SKM-1 (cell line): ENCODE measurements around the gene TPCN1.

Experiments used
- DNase-seq: peaks from one replicate; lab custom pipeline; 2025; ENCODE audit not compliant: unreplicated experiment; lab: John Stamatoyannopoulos, UW

TPCN1 gene

GRCh38 chr12:113257564-113257963 lies 36.3 kb downstream of the TPCN1 start:
- DNase-seq, result no peak

- DNase-seq, result no peak
Measured at GRCh38 chr12:113260127-113260526, 38.9 kb downstream of the TPCN1 start.

GRCh38 chr12:113260636-113261300 lies 39.5 kb downstream of the TPCN1 start:
- no peak for DNase-seq

- DNase-seq, result peak; percentile 34
Measured at GRCh38 chr12:113261847-113262470, 40.7 kb downstream of the TPCN1 start.

- DNase-seq, result no peak
Measured at GRCh38 chr12:113262710-113263109, 41.4 kb downstream of the TPCN1 start.

- DNase-seq, result no peak
Measured at GRCh38 chr12:113263431-113263963, 42.2 kb downstream of the TPCN1 start.

- no peak for DNase-seq
Measured at GRCh38 chr12:113266106-113266895, 45.0 kb downstream of the TPCN1 start.

GRCh38 chr12:113267621-113268020 lies 46.4 kb downstream of the TPCN1 start:
- DNase-seq, result no peak

GRCh38 chr12:113268136-113268535 lies 46.9 kb downstream of the TPCN1 start:
- no peak for DNase-seq

- no peak for DNase-seq
Measured at GRCh38 chr12:113268621-113269020, 47.4 kb downstream of the TPCN1 start.

GRCh38 chr12:113269257-113269943 lies 48.1 kb downstream of the TPCN1 start:
- no peak for DNase-seq

- DNase-seq, result no peak
Measured at GRCh38 chr12:113270709-113271009, 49.4 kb downstream of the TPCN1 start.

GRCh38 chr12:113271466-113271852 lies 50.2 kb downstream of the TPCN1 start:
- no peak for DNase-seq

- DNase-seq, result no peak
Measured at GRCh38 chr12:113271853-113272561, 50.7 kb downstream of the TPCN1 start.

GRCh38 chr12:113273053-113273725 lies 51.9 kb downstream of the TPCN1 start:
- DNase-seq, result no peak

GRCh38 chr12:113274848-113275247 lies 53.6 kb downstream of the TPCN1 start:
- no peak for DNase-seq

- no peak for DNase-seq
Measured at GRCh38 chr12:113276306-113276705, 55.0 kb downstream of the TPCN1 start.

GRCh38 chr12:113276946-113277500 lies 55.8 kb downstream of the TPCN1 start:
- DNase-seq, result no peak

- DNase-seq, result no peak
Measured at GRCh38 chr12:113277511-113277910, 56.2 kb downstream of the TPCN1 start.

- DNase-seq, result no peak
Measured at GRCh38 chr12:113278141-113278540, 56.9 kb downstream of the TPCN1 start.
